Natural killer cell (primary cell): ENCODE results near the gene CHD2. TPM values are rescaled to one million over a fixed set of nuclear protein-coding genes. Genes with fewer than 3 reads are reported as not detected.
A peak's percentile ranks its signal among the peaks of the same experiment; 100 is the strongest.

Source experiments
- ATAC-seq, 3 donors: fragments of 150-1000 bp in 2 of 3; fragments of 200-7000 bp in 1 of 3; cut with Tn5 transposase; 1 replicate in 1 of 3; 2 replicates in 2 of 3; pipeline ENCODE4 v1.10.0; 2021; ENCODE audit warnings: mild to moderate bottlenecking in 2 of 3, moderate library complexity in 2 of 3
- DNase-seq, 2 donors: peaks; one replicate each; pipeline versions ENCODE4 v3.0.0 to v3.0.0-alpha.2; 2013 to 2021; ENCODE audit warnings: mixed read lengths in 1 of 2
- H3K27ac ChIP-seq: one replicate; pipeline ENCODE4 v1.5.1; 2013; ENCODE audit warnings: mild to moderate bottlenecking, low read length
- H3K27me3 ChIP-seq: one replicate; pipeline ENCODE4 v1.6.1; 2013; ENCODE audit warnings: low read length; ENCODE audit not compliant: control insufficient read depth, insufficient read depth
- H3K36me3 ChIP-seq: one replicate; pipeline ENCODE4 v1.6.1; 2013; ENCODE audit warnings: low read length; ENCODE audit not compliant: control insufficient read depth, insufficient read depth
- H3K4me1 ChIP-seq: one replicate; pipeline ENCODE4 v1.6.1; 2013; ENCODE audit warnings: low read length; ENCODE audit not compliant: control insufficient read depth, insufficient read depth
- H3K4me3 ChIP-seq: one replicate; pipeline ENCODE4 v1.5.1; 2013; ENCODE audit warnings: low read length
- H3K9me3 ChIP-seq: one replicate; pipeline ENCODE4 v1.6.1; 2013; ENCODE audit warnings: low read length; ENCODE audit not compliant: control insufficient read depth, insufficient read depth
- H3K27ac Mint-ChIP-seq, 2 donors: one replicate each; pipeline ENCODE4 v1.8.0; 2022; ENCODE audit warnings: mild to moderate bottlenecking in 2 of 2, mixed read lengths in 2 of 2, moderate library complexity in 1 of 2
- H3K27me3 Mint-ChIP-seq, 2 donors: one replicate each; pipeline ENCODE4 v1.8.0; 2022; ENCODE audit warnings: low read depth in 2 of 2, mixed read lengths in 2 of 2
- H3K36me3 Mint-ChIP-seq: one replicate; pipeline ENCODE4 v1.8.0; 2022; ENCODE audit warnings: mixed read lengths
- H3K4me1 Mint-ChIP-seq, 2 donors: one replicate each; pipeline ENCODE4 v1.8.0; 2022; ENCODE audit warnings: mixed read lengths in 2 of 2
- H3K4me3 Mint-ChIP-seq: one replicate; pipeline ENCODE4 v1.8.0; 2022; ENCODE audit warnings: mild to moderate bottlenecking, moderate library complexity, mixed read lengths
- H3K9me3 Mint-ChIP-seq, 2 donors: one replicate each; pipeline ENCODE4 v1.8.0; 2022; ENCODE audit warnings: mixed read lengths in 2 of 2
- CTCF ChIP-seq: fragments of 200-600 bp; IDR thresholded peaks from one replicate; pipeline ENCODE4 v1.8.0; 2022; ENCODE audit warnings: antibody characterized with exemption
- WGBS: methylation state at CpG from one replicate; pipeline ENCODE4 v1.1.7; 2013; ENCODE audit warnings: missing lambda C conversion rate; ENCODE audit not compliant: insufficient coverage; 5-methylcytosine and 5-hydroxymethylcytosine counted together
- intact Hi-C: fragments of 100-400 bp; cut with micrococcal nuclease; formaldehyde crosslinking; loops from one replicate; pipeline ENCODE4 v1.14.2; 2022
- total RNA-seq, 4 donors: library from RNA; stranded (reverse); fragments of 120-200 nt in 1 of 4; gene quantifications; one replicate each; pipeline versions ENCODE4 v1.2.3 to v1.2.4, GENCODE V29; 2013 to 2022

Gene CHD2
- total RNA-seq, 3 donors from 2014 or later (not counting 1 experiment from before 2014, with no cell fraction given) = 418 to 449 (median 441) TPM

GRCh38 chr15:92886042-92886537, 14.0 kb upstream of the CHD2 start:
- peak overlapping the region; percentile 93 to 97 for H3K27ac Mint-ChIP-seq
- Histone ChIP-seq H3K27me3 (no peaks in the 10 kb centered on the region), H3K36me3 (peaks cover 51% of the 10 kb centered on the region), H3K4me3 (no peak overlapping the region), H3K27ac (no peak overlapping the region), H3K4me1 (peaks cover 22% of the 10 kb centered on the region), H3K9me3 (no peaks in the 10 kb centered on the region)
- peaks cover 55 to 67% of the 10 kb centered on the region in 2 donors for H3K4me1 Mint-ChIP-seq
- intact Hi-C loops = no loop called here
- TF ChIP-seq CTCF = no peak
- peaks cover 32% of the 10 kb centered on the region for H3K36me3 Mint-ChIP-seq
- peak overlapping the region; percentile 99 for H3K4me3 Mint-ChIP-seq
- no peak for ATAC-seq
- peaks cover 0 to 3% of the 10 kb centered on the region in 2 donors for H3K27me3 Mint-ChIP-seq
- WGBS = no CpG with 5 or more reads among the region's 2 CpGs
- H3K9me3 Mint-ChIP-seq = no peaks in the 10 kb centered on the region
- DNase-seq = peak in 1 of 2 donors; percentile 27

- DNase-seq = no peak
- Histone ChIP-seq H3K4me3 (no peak overlapping the region), H3K27ac (peak overlapping the region; percentile 25), H3K4me1 (peaks cover 16% of the 10 kb centered on the region), H3K9me3 (no peaks in the 10 kb centered on the region), H3K27me3 (no peaks in the 10 kb centered on the region), H3K36me3 (peaks cover 55% of the 10 kb centered on the region)
- 72% methylated on average over 6 of the region's 8 CpGs for WGBS
- Mint-ChIP-seq H3K4me3 (peak overlapping the region; percentile 99), H3K4me1 (peaks cover 55 to 69% of the 10 kb centered on the region in 2 donors), H3K9me3 (no peaks in the 10 kb centered on the region), H3K36me3 (peaks cover 32% of the 10 kb centered on the region), H3K27ac (peak overlapping the region; percentile 93 to 97), H3K27me3 (peaks cover 0 to 3% of the 10 kb centered on the region in 2 donors)
- no peak for TF ChIP-seq CTCF
- no peak for ATAC-seq
- intact Hi-C loops = no loop called here
Measured at GRCh38 chr15:92886815-92887214, 13.3 kb upstream of the CHD2 start.

DNA sequence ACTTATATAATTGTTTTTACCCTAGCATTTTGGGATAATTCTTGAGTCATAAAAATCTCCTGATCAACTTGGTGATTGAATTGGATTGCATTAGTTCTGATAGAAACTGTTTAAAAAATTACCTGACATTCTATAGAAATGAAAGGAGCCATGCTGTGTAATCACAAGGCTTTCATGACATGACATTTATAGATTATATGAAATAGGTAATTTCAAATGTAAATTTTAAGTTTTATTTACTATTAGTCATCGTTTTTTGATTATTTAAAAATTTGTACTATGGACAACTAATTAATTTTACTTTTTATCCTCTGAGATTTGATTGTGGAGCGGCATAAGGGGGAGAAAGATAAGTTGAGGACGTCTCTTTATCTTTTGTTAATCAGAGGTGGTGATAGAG, 12.3 kb upstream of the CHD2 start:
- peaks cover 65% of the 10 kb centered on the region for H3K36me3 ChIP-seq
- Mint-ChIP-seq H3K27me3 (no peaks in the 10 kb centered on the region), H3K27ac (peak overlapping the region; percentile 35 to 84), H3K9me3 (no peaks in the 10 kb centered on the region), H3K36me3 (peaks cover 32% of the 10 kb centered on the region), H3K4me1 (peaks cover 54 to 62% of the 10 kb centered on the region in 2 donors), H3K4me3 (peak overlapping the region; percentile 3)
- H3K4me3 ChIP-seq = no peak overlapping the region
- WGBS = 60% methylated on average over 2 of the region's 3 CpGs
- H3K9me3 ChIP-seq = no peaks in the 10 kb centered on the region
- no peak for DNase-seq
- no peaks in the 10 kb centered on the region for H3K27me3 ChIP-seq
- no peak overlapping the region for H3K27ac ChIP-seq
- H3K4me1 ChIP-seq = peaks cover 12% of the 10 kb centered on the region
- TF ChIP-seq CTCF = no peak
- no peak for ATAC-seq
- intact Hi-C loops = no loop called here
